HG02678 (cell line): ENCODE measurements around the gene SH3RF3.
A peak's percentile ranks its signal among the peaks of the same experiment; 100 is the strongest.

Experiments
- ATAC-seq: cut with Tn5 transposase; IDR thresholded peaks from one replicate; pipeline ENCODE4 v1.9.1; 2021; ENCODE audit warnings: mild to moderate bottlenecking, moderate library complexity; ENCODE audit not compliant: unreplicated experiment

Gene SH3RF3

DNA sequence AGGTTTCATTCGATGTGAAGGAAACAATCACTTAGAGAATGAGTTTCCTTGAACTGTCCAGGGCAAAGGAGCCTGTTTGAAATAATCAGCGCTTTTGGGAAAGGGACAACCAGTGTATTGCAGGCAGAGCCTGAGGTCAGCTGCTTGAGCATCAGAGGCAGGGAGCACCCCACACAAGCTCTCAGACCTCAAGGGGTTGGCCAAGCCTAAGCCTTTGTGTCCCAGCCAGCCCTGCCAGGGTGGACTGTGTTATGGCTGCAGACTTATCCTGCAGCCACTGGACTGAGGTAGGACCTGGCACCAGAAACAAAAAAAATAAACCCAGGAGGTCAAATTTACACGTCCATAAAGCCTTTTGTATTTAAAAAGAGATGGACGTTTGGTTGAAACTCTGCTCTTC is 256.5 kb downstream of the SH3RF3 start:
- no peak for ATAC-seq

DNA sequence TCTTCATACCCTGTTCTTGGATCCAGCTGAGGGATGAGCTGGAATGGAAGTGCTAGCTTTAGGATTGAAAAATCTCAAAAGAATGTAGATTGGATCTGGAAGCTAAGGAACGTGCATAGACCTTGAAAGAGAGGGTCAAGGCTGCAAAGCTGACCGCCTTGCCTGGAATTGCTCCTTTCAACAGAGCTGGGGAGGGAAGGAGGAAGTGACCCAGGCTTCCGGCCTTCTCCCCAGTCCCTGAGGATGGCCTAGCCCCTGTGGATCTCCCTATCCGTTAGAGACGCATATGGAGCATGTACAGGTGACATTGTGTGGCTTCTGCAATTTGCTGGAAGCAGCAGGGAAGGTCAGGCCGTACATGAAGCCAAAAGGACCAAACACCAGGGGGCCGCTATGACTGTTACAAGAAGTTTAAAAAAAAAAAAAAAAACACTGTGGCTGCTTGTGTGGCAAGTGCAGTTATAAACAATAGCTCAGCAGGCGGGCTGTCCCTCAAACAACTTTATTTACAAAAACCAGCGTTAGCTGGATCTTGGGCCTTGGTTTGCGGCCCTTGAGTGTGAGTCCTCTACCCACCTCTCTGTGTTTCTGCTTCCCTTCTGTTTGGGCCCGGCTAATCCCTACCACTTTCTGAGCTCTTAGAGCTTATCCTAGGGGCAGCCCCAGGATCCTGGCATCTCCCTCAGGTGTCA is 257.1 kb downstream of the SH3RF3 start:
- ATAC-seq, result no peak

DNA sequence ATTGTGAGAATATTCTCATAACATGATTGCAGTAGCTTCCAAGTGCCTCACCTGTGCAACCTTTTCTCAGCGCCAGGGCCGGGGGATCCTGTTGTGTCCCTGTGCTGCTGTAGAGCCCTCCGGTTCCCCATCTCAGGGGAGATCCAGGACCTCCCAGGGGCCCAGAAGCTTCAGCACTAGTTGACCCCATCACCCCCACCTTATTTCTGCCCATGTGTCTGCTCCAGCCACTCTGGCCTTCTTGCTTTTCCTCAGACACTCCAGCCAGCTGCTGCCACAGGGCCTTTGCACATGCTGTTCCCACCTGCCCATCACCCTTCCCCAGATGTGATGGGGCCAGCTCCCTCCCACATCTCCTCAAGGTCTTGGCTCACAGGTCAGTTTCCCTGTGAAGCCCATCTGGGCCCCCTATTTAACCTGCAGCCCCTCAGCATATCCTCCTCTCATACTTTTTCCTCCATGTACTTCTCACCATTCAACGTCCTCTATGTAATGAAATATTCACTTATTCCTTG is 258.3 kb downstream of the SH3RF3 start:
- no peak for ATAC-seq

DNA sequence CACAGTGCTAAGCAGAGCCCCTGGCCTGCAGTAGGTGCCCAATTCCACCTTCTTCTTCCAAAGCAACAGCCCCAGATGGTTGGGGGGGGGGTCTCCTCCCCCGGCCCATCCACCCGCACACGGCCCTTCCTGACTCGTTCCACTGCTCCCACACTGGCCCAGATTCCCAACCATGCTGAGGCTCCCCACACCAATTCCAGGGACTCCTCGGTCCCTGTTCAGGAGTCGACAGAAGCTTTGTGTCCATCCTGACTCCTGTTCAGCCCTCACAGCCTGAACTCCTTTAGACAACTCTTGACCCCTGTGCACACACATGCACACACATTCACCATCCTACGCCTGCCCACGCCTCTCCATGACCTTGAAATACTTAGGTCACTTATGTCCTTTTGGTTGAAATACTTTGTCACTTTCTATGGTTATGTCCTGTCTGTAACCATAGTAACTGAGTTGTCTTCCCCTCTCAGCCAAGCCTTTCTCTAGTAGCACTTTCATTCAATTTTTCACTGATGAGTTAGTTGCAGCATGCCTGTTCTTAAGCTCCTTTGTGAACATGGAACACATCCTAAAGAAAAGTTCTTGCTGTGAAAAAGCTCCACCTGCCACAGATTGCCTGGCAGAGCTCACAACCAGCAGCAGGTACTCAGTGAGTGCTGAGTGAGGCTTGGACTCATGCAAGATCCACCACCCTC is 258.9 kb downstream of the SH3RF3 start:
- no peak for ATAC-seq

DNA sequence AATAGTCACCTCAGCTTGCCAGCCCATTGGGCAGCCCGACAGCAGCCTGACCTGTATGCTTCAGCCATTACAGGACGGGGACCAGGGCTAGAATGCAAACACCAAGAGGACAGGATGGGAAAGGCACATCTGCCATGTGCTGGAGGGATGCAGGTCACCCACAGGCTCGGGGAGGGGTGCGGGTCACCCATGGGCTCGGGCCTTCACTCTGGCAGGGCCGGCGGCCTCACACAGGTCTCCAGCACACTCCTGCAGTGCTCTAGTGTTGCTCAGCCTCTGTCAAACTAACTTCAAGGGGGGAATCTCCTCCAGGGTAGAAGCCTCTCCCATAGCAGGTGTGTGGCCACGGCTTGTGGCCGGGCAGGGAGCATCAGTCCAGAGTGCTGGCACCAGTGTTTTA is 262.2 kb downstream of the SH3RF3 start:
- no peak for ATAC-seq

DNA sequence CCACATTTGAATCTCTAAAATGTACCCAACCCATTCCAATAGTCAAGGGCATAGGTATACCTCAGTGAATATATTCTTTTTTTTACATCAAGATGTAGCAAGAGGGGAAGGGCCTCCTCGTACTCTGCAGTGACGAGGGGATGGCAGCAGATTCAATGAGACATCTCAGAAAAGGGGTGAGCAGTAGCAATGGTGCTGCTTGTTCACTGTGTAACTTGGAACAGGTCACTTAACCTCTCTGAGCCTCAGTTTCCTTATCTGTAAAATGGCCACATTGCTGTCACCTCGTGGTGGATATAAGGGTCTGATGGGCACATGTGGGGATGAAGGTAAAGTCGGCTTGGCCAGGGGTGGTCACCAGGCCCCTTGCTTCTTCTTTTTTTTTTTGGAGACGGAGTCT is 263.1 kb downstream of the SH3RF3 start:
- ATAC-seq, result no peak

GRCh38 chr2:109392816-109393661 is 264.0 kb downstream of the SH3RF3 start:
- ATAC-seq, result no peak

DNA sequence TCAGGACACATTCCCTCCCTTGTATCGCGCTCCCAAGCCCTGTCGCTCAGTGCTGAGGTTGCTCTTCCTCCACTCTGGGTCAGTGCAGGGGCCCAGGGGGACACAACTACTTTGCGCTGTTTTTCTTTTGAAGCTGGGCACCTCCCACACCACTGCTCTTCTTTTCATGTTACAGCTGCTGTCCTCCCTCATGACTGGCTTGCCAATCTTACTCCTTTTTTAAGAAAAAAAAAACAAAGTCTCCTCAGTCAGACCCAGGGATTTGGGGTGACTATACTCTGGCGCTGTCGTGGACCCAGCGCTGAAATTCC is 264.6 kb downstream of the SH3RF3 start:
- no peak for ATAC-seq

GRCh38 chr2:109395494-109396201 is 266.6 kb downstream of the SH3RF3 start:
- ATAC-seq, result no peak

DNA sequence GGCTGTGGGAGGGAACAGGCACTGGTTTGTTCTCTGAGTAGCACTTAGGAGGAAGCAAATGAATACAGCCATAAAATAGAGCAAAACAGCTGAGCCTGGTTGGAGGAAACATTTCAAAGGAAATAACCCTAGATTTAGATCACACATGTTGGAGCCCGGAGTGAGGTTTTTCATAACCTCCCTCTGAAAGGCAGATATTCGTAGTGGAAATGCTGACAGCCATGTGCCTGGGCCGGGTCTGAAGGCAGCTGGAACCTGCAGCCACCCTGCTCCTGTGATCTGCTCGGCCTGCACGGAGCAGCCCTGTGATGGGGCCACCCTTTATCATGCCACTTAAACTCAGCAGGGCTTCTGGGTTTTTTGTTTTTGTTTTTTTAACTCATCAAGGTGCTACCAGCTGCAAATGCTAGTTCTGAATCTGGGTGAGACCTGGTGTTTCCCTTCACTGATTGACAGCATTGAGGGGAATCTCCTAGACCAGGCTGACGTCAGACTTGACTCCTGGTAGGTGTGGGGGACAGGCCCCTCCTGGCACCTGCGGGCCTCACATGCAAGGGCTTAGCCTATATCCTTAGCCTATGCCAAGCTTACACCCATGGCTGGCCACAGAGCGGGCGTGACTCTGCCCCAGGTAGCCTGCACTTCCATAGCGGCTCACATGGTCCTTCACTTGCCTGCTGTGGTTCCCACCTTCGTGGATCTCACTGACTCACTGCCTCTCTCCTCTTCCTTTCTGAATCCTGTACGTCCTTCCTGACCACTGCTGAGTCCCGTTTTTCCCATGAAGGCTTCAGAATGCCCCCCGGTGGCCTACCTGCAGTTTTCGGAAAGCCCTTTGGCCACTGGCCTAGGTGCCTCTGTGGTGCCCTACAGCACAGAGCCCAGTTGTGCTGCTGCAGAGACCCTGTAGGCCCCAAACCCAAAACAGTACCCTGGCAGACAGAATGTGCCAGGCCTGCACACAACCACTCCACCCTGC is 267.5 kb downstream of the SH3RF3 start:
- ATAC-seq, result peak; percentile 57

GRCh38 chr2:109397893-109398292 is 268.9 kb downstream of the SH3RF3 start:
- ATAC-seq, result no peak

DNA sequence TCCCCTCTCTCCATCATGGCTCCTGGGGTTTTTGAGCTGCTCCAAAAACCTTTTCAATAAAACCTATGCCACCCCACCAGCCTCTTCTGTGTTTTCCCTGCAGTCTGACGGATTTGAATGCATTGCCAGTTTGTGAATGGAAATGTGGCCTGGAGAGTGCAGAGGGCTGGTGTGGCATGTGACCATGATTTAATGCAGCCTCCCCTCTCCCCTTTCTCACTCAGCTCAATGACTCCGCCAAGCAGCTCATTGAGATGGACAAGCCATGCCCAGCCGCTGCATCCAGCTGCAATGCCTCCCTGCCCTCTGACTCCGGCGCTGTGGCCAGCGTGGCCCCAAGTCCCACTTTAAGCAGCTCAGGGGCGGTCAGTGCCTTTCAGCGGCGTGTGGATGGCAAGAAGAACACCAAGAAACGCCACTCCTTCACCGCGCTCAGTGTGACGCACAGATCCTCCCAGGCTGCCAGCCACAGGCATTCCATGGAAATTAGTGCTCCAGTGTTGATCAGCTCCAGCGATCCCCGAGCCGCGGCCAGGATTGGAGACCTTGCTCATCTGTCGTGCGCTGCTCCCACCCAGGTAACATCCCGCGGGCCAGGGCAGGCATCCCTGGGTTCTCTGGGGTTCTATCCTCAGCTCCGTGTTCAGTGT is 269.5 kb downstream of the SH3RF3 start:
- ATAC-seq, result no peak

DNA sequence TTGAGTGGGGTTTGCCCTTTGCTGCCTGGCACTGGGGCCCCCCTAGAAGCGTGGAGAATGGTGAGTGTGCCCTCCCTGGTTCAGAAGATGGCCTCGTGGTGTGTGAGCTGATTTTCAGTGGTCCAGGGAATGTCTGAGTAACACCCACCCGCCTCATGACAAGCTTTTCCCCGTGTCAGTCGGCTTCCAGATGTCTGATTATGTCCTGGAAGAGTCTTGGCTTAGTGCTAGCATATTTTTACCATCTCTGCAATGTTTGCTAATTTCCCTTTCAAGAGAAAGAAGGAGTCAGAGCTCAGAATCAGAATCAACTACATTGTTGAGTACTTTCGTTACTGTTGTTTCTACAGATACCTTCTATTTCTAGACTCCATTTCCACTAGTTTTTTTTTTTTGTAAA is 270.1 kb downstream of the SH3RF3 start:
- no peak for ATAC-seq

GRCh38 chr2:109400102-109400501 is 271.1 kb downstream of the SH3RF3 start:
- ATAC-seq, result no peak

DNA sequence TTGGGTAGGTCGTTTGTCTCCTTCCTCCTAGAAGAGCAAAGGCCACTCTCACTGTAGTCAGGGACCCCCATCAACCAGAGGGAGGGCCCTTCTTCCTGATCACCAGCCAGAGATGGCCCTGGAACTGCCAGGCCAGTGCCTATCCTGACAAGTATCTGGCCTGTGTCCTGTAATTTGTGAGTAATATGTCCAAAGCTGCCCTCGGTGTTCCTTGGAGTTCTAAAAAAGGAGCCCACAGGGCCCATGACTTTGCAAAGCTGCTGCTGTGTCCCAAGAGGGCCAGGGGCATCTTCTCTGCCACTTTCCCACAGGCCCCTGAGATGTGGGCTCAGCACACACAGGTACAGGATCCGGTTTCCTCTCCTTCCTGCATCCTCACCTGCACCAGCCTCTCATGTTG is 272.4 kb downstream of the SH3RF3 start:
- ATAC-seq, result no peak

DNA sequence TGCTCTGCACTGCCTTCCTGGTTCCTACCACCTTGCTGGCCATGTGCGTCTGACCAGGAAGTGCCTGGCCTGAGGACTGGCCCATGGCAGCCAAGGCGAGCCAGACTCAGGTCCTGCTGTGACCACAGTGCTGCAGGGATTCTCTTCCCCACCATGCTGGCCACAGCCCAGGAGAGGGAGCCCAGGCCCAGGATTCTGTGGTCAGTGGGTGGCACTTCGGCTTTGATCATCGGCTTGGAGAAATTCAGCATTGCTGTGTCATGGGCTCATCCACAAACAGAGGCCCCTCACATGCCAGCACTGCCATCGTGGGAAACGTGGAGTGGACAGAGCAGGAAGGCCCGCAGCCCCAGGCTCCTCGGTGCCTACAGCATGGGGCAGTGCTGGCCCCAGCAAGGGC is 273.2 kb downstream of the SH3RF3 start:
- no peak for ATAC-seq

GRCh38 chr2:109402980-109403840 is 274.2 kb downstream of the SH3RF3 start:
- no peak for ATAC-seq

GRCh38 chr2:109403841-109404201 is 274.8 kb downstream of the SH3RF3 start:
- ATAC-seq, result no peak

- no peak for ATAC-seq
Measured at GRCh38 chr2:109404681-109405080, 275.7 kb downstream of the SH3RF3 start.
